ENCODE results near the gene MAPKBP1.

Gene MAPKBP1

GRCh38 chr15:41809526-41810220 lies 35.4 kb downstream of the MAPKBP1 start:
- DNase-seq (ENCODE audit: insufficient read length, low spot score) (no peak), FAIRE-seq (no peak)
- no peak for TF ChIP-seq CTCF (IDR thresholded peaks at IDR 0.05; ENCODE audit: insufficient read depth, missing control alignments)

DNA sequence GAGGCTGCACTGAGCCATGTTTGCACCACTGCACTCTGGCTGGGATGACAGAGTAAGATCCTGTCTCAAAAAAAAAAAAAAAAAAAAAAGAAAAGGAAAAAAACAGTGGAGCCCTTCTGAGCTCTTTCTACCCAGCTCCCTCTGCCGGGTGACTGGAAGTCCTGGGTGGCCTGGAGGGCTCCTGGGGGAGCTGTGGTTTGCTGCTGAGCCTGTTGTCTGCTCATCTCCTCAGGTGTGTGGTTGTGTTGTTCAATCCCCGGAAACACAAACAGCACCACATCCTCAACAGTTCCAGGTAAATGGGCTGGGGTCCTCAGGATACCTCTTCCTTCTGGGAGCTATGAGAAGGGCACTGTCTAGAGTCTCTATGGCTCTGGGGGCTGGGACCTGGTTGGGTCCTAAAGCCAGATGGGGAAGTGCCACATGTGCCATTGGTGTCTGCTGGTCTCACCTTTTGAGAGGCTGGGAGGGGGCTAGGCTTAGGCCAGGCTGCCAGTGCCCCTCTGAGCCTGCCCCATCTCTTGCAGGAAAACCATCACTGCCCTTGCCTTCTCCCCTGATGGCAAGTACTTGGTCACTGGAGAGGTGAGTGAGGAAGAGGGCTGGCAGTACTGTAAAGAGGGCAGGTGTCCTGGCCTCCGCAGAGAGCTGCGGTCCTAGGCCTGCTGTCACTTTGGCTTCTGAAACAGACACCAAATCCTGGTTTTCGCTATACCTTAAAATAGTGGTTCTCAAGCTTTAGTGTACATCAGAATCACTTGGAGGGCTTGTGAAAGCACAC lies 36.6 kb downstream of the MAPKBP1 start:
- no peak for DNase-seq (ENCODE audit: insufficient read length, low spot score)
- TF ChIP-seq CTCF (IDR thresholded peaks at IDR 0.05; ENCODE audit: insufficient read depth, missing control alignments), result no peak
- no peak for FAIRE-seq

DNA sequence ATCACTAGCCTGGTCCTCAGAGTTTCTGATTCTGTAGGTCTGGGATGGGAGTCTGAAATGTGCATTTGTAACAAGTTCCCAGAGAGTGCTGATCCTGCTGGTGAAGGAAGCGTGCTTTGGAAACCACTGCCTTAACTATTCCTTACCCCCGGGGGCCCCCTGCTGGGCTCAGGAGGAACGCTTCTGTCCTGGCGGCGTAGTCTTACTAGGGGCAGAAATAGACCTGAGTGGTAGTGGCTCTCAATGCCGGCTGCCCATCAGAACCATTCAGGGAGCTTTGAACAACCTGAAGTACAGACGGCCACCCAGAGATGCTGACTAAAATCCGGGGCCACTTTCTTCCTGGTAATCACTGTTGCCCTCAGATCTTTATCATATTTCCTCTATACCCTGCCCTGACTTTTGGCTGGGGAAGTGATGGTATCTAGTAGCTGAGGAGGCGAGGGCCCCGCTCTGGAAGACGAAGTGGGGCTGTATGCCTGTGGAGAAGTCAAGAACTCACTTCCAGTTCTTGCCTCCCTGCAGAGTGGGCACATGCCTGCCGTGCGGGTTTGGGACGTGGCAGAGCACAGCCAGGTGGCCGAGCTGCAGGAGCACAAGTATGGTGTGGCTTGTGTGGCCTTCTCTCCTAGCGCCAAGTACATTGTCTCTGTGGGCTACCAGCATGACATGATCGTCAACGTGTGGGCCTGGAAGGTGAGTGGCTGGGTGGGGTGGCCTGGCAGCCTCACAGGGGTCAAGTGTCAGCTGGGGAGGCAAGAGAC lies 37.3 kb downstream of the MAPKBP1 start:
- DNase-seq (ENCODE audit: insufficient read length, low spot score) (peak; percentile 87), FAIRE-seq (no peak)
- peak; percentile 89 for TF ChIP-seq CTCF (IDR thresholded peaks at IDR 0.05; ENCODE audit: insufficient read depth, missing control alignments)

GRCh38 chr15:41812820-41813375 lies 38.6 kb downstream of the MAPKBP1 start:
- FAIRE-seq (no peak), DNase-seq (ENCODE audit: insufficient read length, low spot score) (no peak)
- no peak for TF ChIP-seq CTCF (IDR thresholded peaks at IDR 0.05; ENCODE audit: insufficient read depth, missing control alignments)

DNA sequence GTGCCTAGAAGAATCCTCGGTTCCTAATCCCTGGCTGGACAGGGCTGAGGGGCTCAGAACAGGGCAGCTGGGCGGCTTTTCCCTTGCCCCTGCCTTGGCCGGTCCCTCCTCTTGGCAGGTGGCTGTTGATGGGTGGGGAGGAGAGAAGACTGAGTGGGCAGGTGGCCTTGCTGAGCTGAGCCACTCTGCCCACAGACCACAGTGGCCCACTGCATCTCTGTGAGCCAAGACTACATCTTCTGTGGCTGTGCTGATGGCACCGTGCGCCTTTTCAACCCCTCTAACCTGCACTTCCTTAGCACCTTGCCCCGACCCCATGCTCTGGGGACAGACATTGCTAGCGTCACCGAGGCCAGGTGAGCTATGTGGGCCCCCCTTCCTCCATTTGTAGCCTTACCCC lies 39.1 kb downstream of the MAPKBP1 start:
- TF ChIP-seq CTCF (IDR thresholded peaks at IDR 0.05; ENCODE audit: insufficient read depth, missing control alignments), result no peak
- DNase-seq (ENCODE audit: insufficient read length, low spot score) (no peak), FAIRE-seq (no peak)

DNA sequence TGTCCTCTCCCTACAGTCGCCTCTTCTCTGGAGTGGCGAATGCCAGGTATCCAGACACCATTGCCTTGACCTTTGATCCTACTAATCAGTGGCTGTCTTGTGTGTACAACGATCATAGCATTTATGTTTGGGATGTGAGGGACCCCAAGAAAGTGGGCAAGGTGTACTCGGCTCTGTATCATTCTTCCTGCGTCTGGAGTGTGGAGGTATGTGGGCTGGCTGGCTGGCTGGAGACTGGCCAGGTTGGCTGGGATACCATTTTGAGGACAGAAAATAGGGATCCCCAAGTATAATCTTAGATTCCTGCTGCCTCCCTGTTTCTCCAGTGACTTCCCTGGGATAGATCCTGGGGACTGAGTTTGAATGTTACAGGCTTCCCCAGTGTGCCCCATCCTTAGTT lies 40.2 kb downstream of the MAPKBP1 start:
- no peak for FAIRE-seq
- TF ChIP-seq CTCF (IDR thresholded peaks at IDR 0.05; ENCODE audit: insufficient read depth, missing control alignments), result no peak

More for the DNA sequence above, 40.2 kb downstream of the MAPKBP1 start:
- DNase-seq (ENCODE audit: insufficient read length, low spot score), result no peak

Measured in D721Med (cell line).